ENCODE data around the gene MPHOSPH9.

DNA sequence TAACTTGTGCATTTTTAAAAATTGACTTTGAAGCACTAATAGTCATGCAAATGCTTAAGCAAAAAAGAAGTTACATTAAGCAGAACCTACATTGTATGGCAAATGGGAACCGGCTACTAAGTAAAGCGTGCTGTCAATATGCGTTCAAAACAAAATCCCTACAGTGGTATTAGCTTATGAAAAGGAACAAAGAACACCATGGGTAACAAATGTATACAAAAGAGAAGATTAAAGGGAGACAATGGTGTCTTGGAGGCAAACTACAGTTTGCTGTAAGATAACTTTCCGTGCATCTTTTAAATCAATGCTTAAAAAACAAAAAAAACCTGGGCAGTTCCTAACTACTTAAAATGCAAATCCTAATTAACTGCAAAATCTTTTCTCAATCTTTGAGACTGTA is 28.3 kb upstream of the MPHOSPH9 start:
- TF ChIP-seq, protein P1, sequence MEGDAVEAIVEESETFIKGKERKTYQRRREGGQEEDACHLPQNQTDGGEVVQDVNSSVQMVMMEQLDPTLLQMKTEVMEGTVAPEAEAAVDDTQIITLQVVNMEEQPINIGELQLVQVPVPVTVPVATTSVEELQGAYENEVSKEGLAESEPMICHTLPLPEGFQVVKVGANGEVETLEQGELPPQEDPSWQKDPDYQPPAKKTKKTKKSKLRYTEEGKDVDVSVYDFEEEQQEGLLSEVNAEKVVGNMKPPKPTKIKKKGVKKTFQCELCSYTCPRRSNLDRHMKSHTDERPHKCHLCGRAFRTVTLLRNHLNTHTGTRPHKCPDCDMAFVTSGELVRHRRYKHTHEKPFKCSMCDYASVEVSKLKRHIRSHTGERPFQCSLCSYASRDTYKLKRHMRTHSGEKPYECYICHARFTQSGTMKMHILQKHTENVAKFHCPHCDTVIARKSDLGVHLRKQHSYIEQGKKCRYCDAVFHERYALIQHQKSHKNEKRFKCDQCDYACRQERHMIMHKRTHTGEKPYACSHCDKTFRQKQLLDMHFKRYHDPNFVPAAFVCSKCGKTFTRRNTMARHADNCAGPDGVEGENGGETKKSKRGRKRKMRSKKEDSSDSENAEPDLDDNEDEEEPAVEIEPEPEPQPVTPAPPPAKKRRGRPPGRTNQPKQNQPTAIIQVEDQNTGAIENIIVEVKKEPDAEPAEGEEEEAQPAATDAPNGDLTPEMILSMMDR (IDR thresholded peaks at IDR 0.05), result no peak
- TF ChIP-seq JUN (CRISPR knock-in tag; IDR thresholded peaks at IDR 0.05) (no peak), NR1H2 (CRISPR knock-in tag; IDR thresholded peaks at IDR 0.05) (no peak), GTF2I (CRISPR knock-in tag; conservative IDR thresholded peaks at IDR 0.05) (no peak), ZNF671 (CRISPR knock-in tag; IDR thresholded peaks at IDR 0.05) (no peak), FOXK1 (CRISPR knock-in tag; IDR thresholded peaks at IDR 0.05) (no peak), NR3C1 (CRISPR knock-in tag; conservative IDR thresholded peaks at IDR 0.05; ENCODE audit: low read depth) (no peak), FOXP1 (CRISPR knock-in tag; IDR thresholded peaks at IDR 0.05; ENCODE audit: borderline replicate concordance) (no peak)
